Astrocyte (in vitro differentiated cells and primary cell): ENCODE measurements around the gene PDIA5.

ENCODE experiments used
- CTCF ChIP-seq: IDR thresholded peaks from 2 replicates; pipeline ENCODE4 v1.5.1; 2011; ENCODE audit warnings: low read depth, mild to moderate bottlenecking, inconsistent platforms, low read length, moderate library complexity; ENCODE audit not compliant: insufficient read depth
- EZH2 ChIP-seq: IDR thresholded peaks from 2 replicates; pipeline ENCODE4 v1.6.1; 2012; ENCODE audit warnings: mild to moderate bottlenecking, low read length, inconsistent platforms; ENCODE audit not compliant: insufficient read depth

DNA sequence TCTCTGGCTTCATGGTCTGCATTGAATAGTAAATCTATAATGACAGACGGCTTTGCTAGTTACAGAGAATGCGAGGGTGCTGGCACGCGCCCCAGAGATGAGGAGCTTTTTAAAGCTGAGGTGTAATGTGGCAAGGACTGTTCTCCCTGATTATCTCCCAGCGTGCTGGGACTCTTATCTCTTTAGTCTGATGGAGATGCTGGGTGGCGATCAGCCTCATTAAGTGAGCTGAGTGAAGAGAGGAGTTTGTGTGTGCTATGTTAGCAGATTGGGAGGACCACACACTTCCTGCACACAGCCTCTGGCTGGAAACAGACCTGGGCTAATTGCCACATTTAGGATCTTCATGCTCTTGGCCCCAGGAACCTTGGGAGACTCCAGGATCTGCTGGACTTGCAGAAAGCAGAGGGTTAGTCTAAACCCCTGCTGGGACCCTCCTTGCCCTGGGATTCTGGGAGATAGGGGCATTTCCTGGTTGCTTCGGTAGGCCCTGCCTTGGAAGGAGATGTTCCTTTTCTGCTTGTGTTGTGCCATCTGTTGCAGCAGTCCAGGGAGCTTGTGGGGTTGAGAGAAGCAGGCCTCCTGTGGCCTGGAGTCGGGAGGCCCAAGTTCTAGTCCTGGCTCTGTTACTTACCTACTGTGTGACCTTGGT, 15.0 kb downstream of the PDIA5 start:
- no peak for TF ChIP-seq CTCF
- no peak for TF ChIP-seq EZH2
